GM12874 (cell line): ENCODE data around the gene CCDC71L.

Source experiments
- TF ChIP-seq, protein P1 (sequence below): IDR thresholded peaks from 2 replicates; pipeline ENCODE4 v1.5.1; 2011; ENCODE audit warnings: low read depth, mild to moderate bottlenecking, control low read depth, low read length, moderate library complexity; ENCODE audit not compliant: insufficient read depth

Gene CCDC71L

GRCh38 chr7:106652092-106652491 is 8.9 kb downstream of the CCDC71L start:
- TF ChIP-seq, protein P1, sequence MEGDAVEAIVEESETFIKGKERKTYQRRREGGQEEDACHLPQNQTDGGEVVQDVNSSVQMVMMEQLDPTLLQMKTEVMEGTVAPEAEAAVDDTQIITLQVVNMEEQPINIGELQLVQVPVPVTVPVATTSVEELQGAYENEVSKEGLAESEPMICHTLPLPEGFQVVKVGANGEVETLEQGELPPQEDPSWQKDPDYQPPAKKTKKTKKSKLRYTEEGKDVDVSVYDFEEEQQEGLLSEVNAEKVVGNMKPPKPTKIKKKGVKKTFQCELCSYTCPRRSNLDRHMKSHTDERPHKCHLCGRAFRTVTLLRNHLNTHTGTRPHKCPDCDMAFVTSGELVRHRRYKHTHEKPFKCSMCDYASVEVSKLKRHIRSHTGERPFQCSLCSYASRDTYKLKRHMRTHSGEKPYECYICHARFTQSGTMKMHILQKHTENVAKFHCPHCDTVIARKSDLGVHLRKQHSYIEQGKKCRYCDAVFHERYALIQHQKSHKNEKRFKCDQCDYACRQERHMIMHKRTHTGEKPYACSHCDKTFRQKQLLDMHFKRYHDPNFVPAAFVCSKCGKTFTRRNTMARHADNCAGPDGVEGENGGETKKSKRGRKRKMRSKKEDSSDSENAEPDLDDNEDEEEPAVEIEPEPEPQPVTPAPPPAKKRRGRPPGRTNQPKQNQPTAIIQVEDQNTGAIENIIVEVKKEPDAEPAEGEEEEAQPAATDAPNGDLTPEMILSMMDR = no peak

- TF ChIP-seq, protein P1 = no peak
Measured at GRCh38 chr7:106646256-106646655, 14.7 kb downstream of the CCDC71L start.

- TF ChIP-seq, protein P1 = no peak
Measured at GRCh38 chr7:106644999-106645398, 16.0 kb downstream of the CCDC71L start.

- TF ChIP-seq, protein P1 = no peak
Measured at GRCh38 chr7:106643216-106644000, 17.6 kb downstream of the CCDC71L start.

- TF ChIP-seq, protein P1 = no peak
Measured at GRCh38 chr7:106641416-106641815, 19.5 kb downstream of the CCDC71L start.

- TF ChIP-seq, protein P1 = no peak
Measured at GRCh38 chr7:106640368-106641141, 20.4 kb downstream of the CCDC71L start.

DNA sequence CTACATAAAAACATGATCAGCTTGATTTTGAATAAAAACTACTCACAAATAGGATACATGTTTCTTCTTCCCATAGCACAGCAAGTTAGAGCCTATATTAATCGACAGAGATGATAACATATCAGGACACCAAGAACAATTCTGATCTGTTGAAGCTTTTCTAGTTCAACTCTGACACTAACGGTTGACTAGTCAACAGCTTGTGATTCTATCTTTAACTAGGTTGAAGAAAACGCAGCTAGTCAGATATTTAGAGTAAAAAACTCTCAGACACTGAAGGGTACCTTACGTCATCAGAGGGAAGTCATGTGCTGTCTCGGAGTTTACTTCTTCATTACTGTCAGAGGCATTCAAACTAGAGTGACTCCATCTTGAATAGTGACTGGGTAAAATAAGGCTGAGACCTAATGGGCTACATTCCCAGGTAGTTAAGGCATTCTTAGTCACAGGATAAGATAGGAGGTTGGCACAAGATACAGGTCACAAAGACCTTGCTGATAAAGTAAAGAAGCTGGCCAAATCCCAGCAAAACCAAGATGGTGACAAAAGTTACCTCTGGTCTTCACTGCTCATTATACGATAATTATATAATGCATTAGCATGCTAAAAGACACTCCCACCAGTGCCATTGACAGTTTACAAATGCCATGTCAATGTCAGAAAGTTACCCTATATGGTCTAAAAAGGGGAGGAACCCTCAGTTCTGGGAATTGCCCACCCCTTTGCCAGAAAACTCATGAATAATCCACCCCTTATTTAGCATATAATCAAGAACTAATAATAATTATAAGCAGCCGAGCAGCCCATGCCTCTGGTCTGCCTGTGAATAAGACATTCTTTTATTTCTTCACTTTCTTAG is 21.3 kb downstream of the CCDC71L start:
- TF ChIP-seq, protein P1 = no peak
